GM12891 (cell line): ENCODE results near the gene MYL12B. TPM values are rescaled to one million over a fixed set of nuclear protein-coding genes. Genes with fewer than 3 reads are reported as not detected.

Experiments used
- DNase-seq: peaks from one replicate; pipeline ENCODE4 v3.0.0; 2011; ENCODE audit warnings: low spot score; ENCODE audit not compliant: insufficient read length
- FAIRE-seq: peaks from 2 replicates; lab custom pipeline; 2011; peaks lifted over from hg19 to GRCh38; lab: Jason Lieb, UNC
- PAX5 ChIP-seq: IDR thresholded peaks from 2 replicates; pipeline ENCODE4 v1.6.1; 2011; ENCODE audit warnings: low read length, moderate library complexity, mild to moderate bottlenecking; ENCODE audit not compliant: insufficient read depth, severe bottlenecking
- POLR2A ChIP-seq: IDR thresholded peaks from 2 replicates; pipeline ENCODE4 v1.6.1; 2011; ENCODE audit warnings: low read depth, low read length, control low read depth
- POLR2AphosphoS5 ChIP-seq: IDR thresholded peaks from 2 replicates; pipeline ENCODE4 v1.6.1; 2011; ENCODE audit warnings: low read depth, low read length, control low read depth
- POU2F2 ChIP-seq: IDR thresholded peaks from 2 replicates; pipeline ENCODE4 v1.6.1; 2011; ENCODE audit warnings: low read depth, mild to moderate bottlenecking, control low read depth, low read length, moderate library complexity
- SPI1 ChIP-seq: IDR thresholded peaks from 2 replicates; pipeline ENCODE4 v1.6.1; 2011; ENCODE audit warnings: low read depth, low read length, control low read depth
- TAF1 ChIP-seq: IDR thresholded peaks from 2 replicates; pipeline ENCODE4 v1.6.1; 2011; ENCODE audit warnings: low read depth, low read length, control low read depth
- polyA plus RNA-seq: library from polyadenylated mRNA; unstranded; fragments of >200 nt; gene quantifications from one replicate; pipeline ENCODE4 v1.2.1, GENCODE V29; 2012; ENCODE audit warnings: low read depth, missing spikeins, inconsistent platforms; ENCODE audit not compliant: missing spikeins

Gene MYL12B
- 246 TPM for polyA plus RNA-seq

GRCh38 chr18:3261373-3262233 lies at the start of gene MYL12B:
MYL12B (plus strand) TSS chr18:3262133; CDS start chr18:3272899, 10,766 bp downstream.
- DNase-seq (peak; percentile 71), FAIRE-seq (peak; percentile 88)
- no peak for TF ChIP-seq PAX5
- TF ChIP-seq POLR2AphosphoS5 = peak; percentile 73; the same call in 1 of the 2 replicates
- peak; percentile 51; the same call in 1 of the 2 replicates for TF ChIP-seq TAF1
- TF ChIP-seq POU2F2 = peak; percentile 35; the same call in 1 of the 2 replicates
- TF ChIP-seq POLR2A = peak; percentile 78
- TF ChIP-seq SPI1 = peak; percentile 51; the same call in 1 of the 2 replicates

GRCh38 chr18:3212657-3213056 lies 49.3 kb upstream of the MYL12B start:
- FAIRE-seq = no peak
- TF ChIP-seq SPI1 = no peak
- no peak for TF ChIP-seq PAX5
- no peak for TF ChIP-seq TAF1
- TF ChIP-seq POLR2A = no peak
- no peak for TF ChIP-seq POLR2AphosphoS5
- no peak for TF ChIP-seq POU2F2
- no peak for DNase-seq

- TF ChIP-seq POU2F2 (no peak), SPI1 (no peak), POLR2A (no peak), POLR2AphosphoS5 (no peak), PAX5 (no peak), TAF1 (no peak)
- peak; percentile 22 for DNase-seq
- FAIRE-seq = peak; percentile 60
Measured at GRCh38 chr18:3213300-3214059, 48.5 kb upstream of the MYL12B start.

- no peak for TF ChIP-seq PAX5
- no peak for TF ChIP-seq TAF1
- no peak for TF ChIP-seq POU2F2
- no peak for TF ChIP-seq POLR2A
- no peak for TF ChIP-seq POLR2AphosphoS5
- no peak for TF ChIP-seq SPI1
- FAIRE-seq = no peak
- no peak for DNase-seq
Measured at GRCh38 chr18:3214855-3215637, 46.9 kb upstream of the MYL12B start.

- no peak for DNase-seq
- no peak for FAIRE-seq
- no peak for TF ChIP-seq SPI1
- TF ChIP-seq POU2F2 = no peak
- no peak for TF ChIP-seq TAF1
- TF ChIP-seq POLR2A = no peak
- TF ChIP-seq POLR2AphosphoS5 = no peak
- TF ChIP-seq PAX5 = no peak
Measured at GRCh38 chr18:3216987-3217386, 44.9 kb upstream of the MYL12B start.

GRCh38 chr18:3217948-3218647 lies 43.8 kb upstream of the MYL12B start:
- DNase-seq (no peak), FAIRE-seq (no peak)
- no peak for TF ChIP-seq SPI1
- no peak for TF ChIP-seq POLR2AphosphoS5
- TF ChIP-seq TAF1 = no peak
- TF ChIP-seq PAX5 = no peak
- no peak for TF ChIP-seq POU2F2
- TF ChIP-seq POLR2A = no peak

- DNase-seq (no peak), FAIRE-seq (no peak)
- no peak for TF ChIP-seq POLR2AphosphoS5
- no peak for TF ChIP-seq TAF1
- TF ChIP-seq PAX5 = no peak
- TF ChIP-seq SPI1 = no peak
- no peak for TF ChIP-seq POU2F2
- TF ChIP-seq POLR2A = no peak
Measured at GRCh38 chr18:3218819-3219218, 43.1 kb upstream of the MYL12B start.

GRCh38 chr18:3219241-3219630 lies 42.7 kb upstream of the MYL12B start:
- TF ChIP-seq POU2F2 (no peak), POLR2AphosphoS5 (no peak), PAX5 (no peak)
- no peak for DNase-seq
- FAIRE-seq = no peak
